ENCODE data around the gene KRT17.
A peak's percentile ranks its signal among the peaks of the same experiment; 100 is the strongest.
"Not testable (repeated sequence)": the region's sequence is repeated elsewhere in the genome, so short reads cannot be mapped to it uniquely, and the experiment has no call there.

The KRT17 gene

DNA sequence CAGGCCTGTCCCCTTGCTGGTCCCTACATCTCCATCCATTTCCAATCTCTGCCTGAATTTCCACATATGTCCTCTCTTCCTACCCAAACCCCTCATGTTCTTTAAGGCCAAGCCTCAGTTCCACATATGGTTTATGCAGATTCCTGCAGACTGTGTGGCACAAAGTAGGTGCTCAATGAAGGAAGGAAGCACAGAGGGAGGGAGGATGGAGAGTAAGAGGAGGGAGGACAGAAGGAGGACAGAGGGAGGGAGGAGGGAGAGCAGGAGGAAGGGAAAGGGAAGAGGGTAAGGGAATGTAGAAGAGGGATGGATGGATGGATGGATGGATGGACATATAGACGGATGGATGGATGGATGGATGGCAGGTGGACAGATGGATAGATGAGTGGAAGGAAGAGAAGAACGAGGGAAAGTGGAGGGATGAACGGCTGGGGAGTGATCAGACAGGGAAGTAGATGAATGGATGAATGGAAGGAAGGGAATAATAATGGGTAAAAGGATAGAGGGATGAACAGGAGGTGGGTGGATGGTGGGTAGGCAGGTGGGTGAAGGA, 29.9 kb downstream of the KRT17 start:
- DNase-seq (ENCODE audit: low read depth, low spot score) = no peak

GRCh38 chr17:41593306-41593981, 30.9 kb downstream of the KRT17 start:
- no peak for DNase-seq (ENCODE audit: low read depth, low spot score)

DNA sequence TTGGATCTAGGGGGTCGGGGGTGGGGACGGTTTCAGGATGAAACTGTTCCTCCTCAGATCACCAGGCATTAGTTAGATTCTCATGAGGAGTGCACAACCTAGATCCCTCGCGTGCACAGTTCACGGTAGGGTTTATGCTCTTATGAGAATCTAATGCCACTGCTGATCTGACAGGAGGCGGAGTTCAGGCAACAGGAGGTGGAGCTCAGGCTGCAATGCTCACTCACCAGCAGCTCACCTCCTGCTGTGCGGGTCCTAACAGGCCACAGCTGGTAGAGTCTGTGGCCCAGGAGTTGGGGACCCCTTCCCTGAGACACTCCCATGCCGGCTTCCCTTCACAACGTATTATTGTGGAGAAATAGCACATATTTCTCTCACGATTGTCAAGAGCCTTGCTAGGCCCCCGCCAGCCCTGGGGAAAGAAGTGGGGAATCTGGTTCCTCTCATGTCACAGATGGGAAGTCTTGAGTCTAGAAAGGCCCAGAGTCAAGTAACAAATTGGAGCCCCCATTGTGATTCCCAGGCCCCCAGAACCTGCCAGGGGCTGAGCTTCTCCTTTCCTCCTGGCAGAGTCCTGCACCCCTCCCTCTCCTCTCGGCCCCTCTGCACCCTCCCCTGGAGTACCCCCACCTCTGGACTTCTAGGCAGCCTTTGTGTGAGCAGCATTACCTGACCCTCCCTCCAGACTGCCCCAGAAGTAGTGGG, 31.6 kb downstream of the KRT17 start:
- DNase-seq (ENCODE audit: low read depth, low spot score) = no peak

DNA sequence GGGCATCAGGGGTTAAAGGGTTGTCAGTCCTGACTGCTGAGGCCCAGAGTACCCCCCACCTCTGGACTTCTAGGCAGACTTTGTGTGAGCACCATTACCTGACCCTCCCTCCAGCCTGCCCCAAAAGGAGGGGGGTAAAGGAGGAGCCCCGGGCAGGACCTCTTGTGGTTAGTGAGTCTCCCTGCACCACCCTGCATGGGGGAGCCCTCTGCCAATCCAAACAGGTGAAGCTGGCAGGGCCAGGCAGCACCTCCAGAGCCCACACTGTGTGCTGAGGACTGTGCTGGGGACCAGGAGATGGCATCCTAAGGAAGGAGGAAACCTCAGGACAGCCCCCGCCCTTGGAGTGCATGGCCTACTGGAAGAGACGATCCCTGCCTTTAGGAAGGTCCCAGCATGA, 35.1 kb downstream of the KRT17 start:
- DNase-seq (ENCODE audit: low read depth, low spot score) = no peak

- DNase-seq (ENCODE audit: low read depth, low spot score) = no peak
Measured at GRCh38 chr17:41588126-41588810, 36.1 kb downstream of the KRT17 start.

- no peak for DNase-seq (ENCODE audit: low read depth, low spot score)
Measured at GRCh38 chr17:41586863-41587495, 37.4 kb downstream of the KRT17 start, which contains the start of gene KRT14. TSS of gene KRT14 (minus strand) at chr17:41586895. CDS start at chr17:41586834, 61 bp downstream.

- no peak for DNase-seq (ENCODE audit: low read depth, low spot score)
Measured at GRCh38 chr17:41585301-41586056, 38.9 kb downstream of the KRT17 start.

GRCh38 chr17:41584331-41584927, 39.9 kb downstream of the KRT17 start:
- DNase-seq (ENCODE audit: low read depth, low spot score) = not testable (repeated sequence)

GRCh38 chr17:41583137-41584127, 40.9 kb downstream of the KRT17 start:
- no peak for DNase-seq (ENCODE audit: low read depth, low spot score)

GRCh38 chr17:41582061-41582968, 42.1 kb downstream of the KRT17 start:
- DNase-seq (ENCODE audit: low read depth, low spot score) = not testable (repeated sequence)

DNA sequence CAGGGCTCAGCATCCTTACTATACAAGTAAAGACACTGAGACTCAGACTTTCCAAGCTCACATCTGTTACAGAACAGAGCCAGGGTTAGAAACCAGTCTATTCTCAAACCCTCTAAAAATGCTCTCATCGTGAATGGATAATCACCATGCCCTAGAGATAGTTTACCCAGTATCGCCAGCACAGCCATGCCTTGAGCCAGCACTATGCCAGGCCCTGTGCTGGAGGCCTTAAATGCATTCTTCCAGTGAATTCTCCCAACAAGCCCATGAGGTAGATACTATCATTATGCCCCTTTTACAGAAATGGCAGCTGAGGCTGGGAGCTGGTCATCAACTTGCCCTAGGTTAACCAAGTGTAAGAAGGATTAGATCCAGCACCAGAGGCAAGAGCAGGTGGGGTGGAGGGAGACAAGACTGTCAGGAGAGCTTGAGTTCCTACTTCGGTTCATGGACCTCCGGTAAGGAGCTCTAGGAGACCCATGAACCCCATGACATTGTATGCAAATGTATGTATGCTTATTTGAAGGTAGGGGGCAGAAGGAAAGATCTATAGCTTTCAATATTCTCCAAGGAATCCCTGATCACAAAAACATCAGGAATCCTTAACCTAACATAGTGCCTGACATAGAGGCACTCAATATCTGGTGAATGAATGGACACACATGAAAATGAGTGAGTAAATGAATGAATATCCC, 42.9 kb downstream of the KRT17 start:
- DNase-seq (ENCODE audit: low read depth, low spot score) = no peak

- DNase-seq (ENCODE audit: low read depth, low spot score) = no peak
Measured at GRCh38 chr17:41580687-41581365, 43.5 kb downstream of the KRT17 start.

- no peak for DNase-seq (ENCODE audit: low read depth, low spot score)
Measured at GRCh38 chr17:41580244-41580575, 44.2 kb downstream of the KRT17 start.

DNA sequence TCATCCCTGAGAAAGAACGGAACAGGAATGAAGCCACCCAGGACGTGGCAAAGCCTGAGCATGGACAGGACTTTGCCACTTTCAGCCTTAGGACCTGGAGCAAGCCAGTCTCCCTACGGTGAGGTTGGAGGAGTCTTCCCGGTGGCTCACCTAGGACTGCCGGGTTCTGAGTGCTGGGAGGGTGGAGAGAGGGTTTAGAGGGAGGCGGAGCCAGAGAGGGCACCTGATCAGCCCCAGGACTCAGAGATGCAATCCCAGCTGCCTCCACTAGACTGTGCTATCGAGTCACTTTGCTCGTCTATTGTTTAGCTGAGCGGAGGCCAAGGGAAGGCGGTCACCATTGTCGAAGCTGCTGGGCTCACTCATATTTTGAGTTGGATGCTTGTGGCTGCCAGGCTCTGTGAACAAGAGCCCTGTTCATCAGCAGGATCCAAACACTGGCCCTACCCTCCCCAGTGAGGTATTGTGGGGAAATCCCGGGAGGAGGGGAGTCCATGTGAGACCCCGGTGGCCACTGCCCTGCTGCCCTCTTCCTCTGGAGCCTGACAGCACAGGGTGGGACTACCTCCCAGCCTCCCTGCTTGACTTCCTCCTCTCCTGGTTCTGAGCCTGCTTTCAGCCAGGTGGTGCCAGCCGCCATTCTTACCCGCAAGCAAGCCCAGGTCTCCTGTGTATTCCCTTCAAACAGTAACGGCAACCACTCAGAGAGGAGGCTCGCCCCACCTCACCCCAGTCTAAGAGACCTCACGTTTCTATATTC, 44.7 kb downstream of the KRT17 start:
- peak; percentile 74 for DNase-seq (ENCODE audit: low read depth, low spot score)

GRCh38 chr17:41578971-41579370, 45.4 kb downstream of the KRT17 start:
- DNase-seq (ENCODE audit: low read depth, low spot score) = no peak

DNA sequence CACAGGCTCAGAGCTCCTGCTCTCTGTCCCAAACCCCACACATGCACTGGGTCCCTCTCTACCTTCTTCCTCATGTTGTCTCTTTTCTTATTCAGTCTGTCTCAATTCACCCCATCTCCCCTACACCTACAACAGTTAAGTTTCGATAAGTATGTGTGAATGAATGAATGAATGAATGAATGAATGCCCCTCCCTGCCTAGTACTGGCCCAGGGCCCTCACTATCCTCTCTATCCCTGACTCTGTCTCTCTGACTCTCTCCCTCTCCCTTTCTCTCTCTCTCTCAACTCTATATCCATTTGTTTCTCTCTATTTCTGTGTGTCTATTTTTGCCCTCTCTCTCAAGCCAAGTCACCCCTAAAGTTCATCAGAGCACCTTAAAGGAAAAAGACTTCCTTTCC, 45.8 kb downstream of the KRT17 start:
- no peak for DNase-seq (ENCODE audit: low read depth, low spot score)

DNA sequence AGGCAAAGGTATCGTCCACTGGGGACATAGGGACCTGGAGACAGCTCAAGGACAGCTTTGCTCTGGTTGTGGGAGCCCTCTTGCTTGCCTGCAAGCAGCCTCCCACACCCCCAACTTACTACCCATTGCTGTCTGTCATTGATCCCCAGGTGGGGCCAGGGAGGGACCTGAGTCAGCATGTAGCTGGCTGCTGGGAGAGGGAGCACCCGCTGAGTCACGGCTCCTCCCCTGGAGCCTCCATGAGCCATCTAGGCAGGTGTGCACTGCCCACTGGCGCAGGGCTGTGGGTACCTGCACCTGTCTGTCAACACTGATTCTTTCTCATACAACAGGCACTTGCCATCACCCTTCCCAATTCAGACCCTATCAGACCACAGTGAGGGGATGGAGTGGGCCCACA, 47.6 kb downstream of the KRT17 start:
- DNase-seq (ENCODE audit: low read depth, low spot score) = not testable (repeated sequence)
